RWPE2 (cell line): ENCODE results near the gene HOXB7.

Source experiments
- ATAC-seq: fragments of 200-7000 bp; cut with Tn5 transposase; 3 replicates; pipeline ENCODE4 v1.9.1; 2021; ENCODE audit warnings: low read depth
- DNase-seq: peaks from one replicate; pipeline ENCODE4 v3.0.0-alpha.2; 2020; ENCODE audit warnings: low spot score
- H3K27ac ChIP-seq: fragments of 450-650 bp; 2 replicates; pipeline ENCODE4 v1.5.1; 2017; ENCODE audit warnings: mild to moderate bottlenecking; ENCODE audit not compliant: poor library complexity, severe bottlenecking
- H3K27me3 ChIP-seq: fragments of 250-450 bp; sonication (Bioruptor Pico); 2 replicates; pipeline ENCODE4 v1.5.1; 2021; ENCODE audit warnings: mild to moderate bottlenecking, moderate library complexity; ENCODE audit not compliant: insufficient read depth, poor library complexity, severe bottlenecking
- H3K36me3 ChIP-seq: fragments of 250-450 bp; sonication (Bioruptor Pico); 2 replicates; pipeline ENCODE4 v1.5.1; 2020; ENCODE audit warnings: low read depth, mild to moderate bottlenecking, moderate library complexity
- H3K4me1 ChIP-seq: fragments of 250-450 bp; sonication (Bioruptor Pico); 2 replicates; pipeline ENCODE4 v1.5.1; 2021; ENCODE audit warnings: mild to moderate bottlenecking, moderate library complexity; ENCODE audit not compliant: insufficient read depth, poor library complexity, severe bottlenecking
- H3K4me3 ChIP-seq: fragments of 250-450 bp; sonication (Bioruptor Pico); 2 replicates; pipeline ENCODE4 v1.5.1; 2021; ENCODE audit warnings: mild to moderate bottlenecking, moderate library complexity; ENCODE audit not compliant: severe bottlenecking
- H3K9me3 ChIP-seq: fragments of 250-450 bp; sonication (Bioruptor Pico); 2 replicates; pipeline ENCODE4 v1.5.1; 2021; ENCODE audit warnings: mild to moderate bottlenecking, moderate library complexity; ENCODE audit not compliant: severe bottlenecking
- CTCF ChIP-seq: fragments of 450-650 bp; IDR thresholded peaks from one replicate; pipeline ENCODE4 v1.5.1; 2017; ENCODE audit warnings: mild to moderate bottlenecking, moderate library complexity; ENCODE audit not compliant: poor library complexity, severe bottlenecking

The HOXB7 gene

GRCh38 chr17:48559122-48559839, 51.5 kb downstream of the HOXB7 start:
- no peaks in the 10 kb centered on the region for H3K27me3 ChIP-seq
- H3K27ac ChIP-seq, result no peak overlapping the region
- peaks cover 15% of the 10 kb centered on the region for H3K4me1 ChIP-seq
- DNase-seq, result no peak
- peaks cover 3% of the 10 kb centered on the region; the same call in 1 of the 2 replicates for H3K36me3 ChIP-seq
- H3K4me3 ChIP-seq, result no peak overlapping the region
- ATAC-seq, result no peak
- TF ChIP-seq CTCF, result no peak
- H3K9me3 ChIP-seq, result no peaks in the 10 kb centered on the region

- DNase-seq (no peak), ATAC-seq (no peak)
- Histone ChIP-seq H3K27me3 (no peaks in the 10 kb centered on the region), H3K27ac (no peak overlapping the region), H3K4me1 (peaks cover 15% of the 10 kb centered on the region), H3K9me3 (no peaks in the 10 kb centered on the region), H3K4me3 (no peak overlapping the region), H3K36me3 (peaks cover 6% of the 10 kb centered on the region; the same call in 1 of the 2 replicates)
- no peak for TF ChIP-seq CTCF
Measured at GRCh38 chr17:48558831-48559121, 52.0 kb downstream of the HOXB7 start.

DNA sequence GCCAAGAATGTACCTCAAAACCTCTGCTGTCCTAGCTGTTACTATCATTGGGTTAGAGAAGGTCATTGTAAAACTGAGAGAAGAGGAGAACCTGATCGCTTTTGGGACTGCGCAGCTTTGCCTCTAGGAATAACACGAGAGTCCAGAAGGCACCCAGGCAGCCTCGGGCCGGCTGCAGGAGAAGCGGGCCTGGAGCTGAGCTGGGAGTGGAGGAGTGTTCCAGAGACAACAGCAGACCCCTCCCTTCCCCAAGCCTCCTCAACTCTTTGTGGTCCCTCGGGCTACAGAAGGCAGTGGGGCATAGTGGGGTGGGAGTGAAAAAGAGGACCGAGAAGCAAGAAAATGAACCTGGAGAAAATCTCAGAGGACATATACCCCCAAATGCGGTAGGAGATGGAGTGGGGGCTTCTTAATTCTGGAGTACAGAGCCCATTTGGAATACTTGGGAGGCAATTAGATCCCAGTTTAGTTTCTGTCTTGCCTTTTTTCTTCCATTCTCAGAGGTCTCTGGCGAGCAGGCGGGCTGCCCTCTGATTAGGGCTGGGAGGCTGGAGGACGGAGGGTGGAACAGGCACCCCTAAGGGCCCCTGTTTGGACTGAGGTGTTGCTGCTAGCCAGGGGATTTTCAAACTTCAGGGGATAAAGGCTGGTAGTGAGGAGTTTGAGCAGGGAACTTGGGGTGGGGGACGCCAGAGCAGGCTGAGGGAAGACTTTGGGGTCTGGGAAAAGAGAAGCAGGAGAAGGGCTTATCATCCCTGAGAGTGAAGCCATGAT, 52.6 kb downstream of the HOXB7 start:
- Histone ChIP-seq H3K27ac (no peak overlapping the region), H3K9me3 (no peaks in the 10 kb centered on the region), H3K4me1 (peaks cover 15% of the 10 kb centered on the region), H3K4me3 (no peak overlapping the region), H3K36me3 (peaks cover 6% of the 10 kb centered on the region; the same call in 1 of the 2 replicates), H3K27me3 (no peaks in the 10 kb centered on the region)
- no peak for ATAC-seq
- TF ChIP-seq CTCF, result no peak
- DNase-seq, result no peak
